T follicular helper cell (primary cell): ENCODE data around the gene IRS1.

ENCODE experiments used
- DNase-seq: peaks from one replicate; pipeline ENCODE4 v3.0.0-alpha.2; 2020; ENCODE audit warnings: low read depth

The IRS1 gene

DNA sequence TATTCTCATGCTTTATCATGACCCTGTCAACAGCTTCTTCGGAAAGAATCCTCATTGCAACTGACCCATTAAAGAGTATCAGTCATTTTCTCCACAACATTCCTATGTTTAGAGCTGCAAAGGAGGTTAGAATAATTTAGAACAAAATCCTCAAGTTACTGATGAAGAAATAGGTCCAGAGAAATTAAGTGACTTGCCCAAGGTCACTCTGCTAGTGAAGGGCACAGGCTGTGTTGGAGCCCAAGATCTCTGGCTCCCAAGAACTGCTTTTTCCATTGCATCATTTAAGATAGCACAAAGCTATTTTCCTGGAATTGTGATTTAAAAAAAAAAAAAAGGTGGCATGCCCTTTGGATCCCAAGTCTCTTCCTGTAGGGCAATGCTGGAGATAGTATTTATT, 9.6 kb downstream of the IRS1 start:
- no peak for DNase-seq

DNA sequence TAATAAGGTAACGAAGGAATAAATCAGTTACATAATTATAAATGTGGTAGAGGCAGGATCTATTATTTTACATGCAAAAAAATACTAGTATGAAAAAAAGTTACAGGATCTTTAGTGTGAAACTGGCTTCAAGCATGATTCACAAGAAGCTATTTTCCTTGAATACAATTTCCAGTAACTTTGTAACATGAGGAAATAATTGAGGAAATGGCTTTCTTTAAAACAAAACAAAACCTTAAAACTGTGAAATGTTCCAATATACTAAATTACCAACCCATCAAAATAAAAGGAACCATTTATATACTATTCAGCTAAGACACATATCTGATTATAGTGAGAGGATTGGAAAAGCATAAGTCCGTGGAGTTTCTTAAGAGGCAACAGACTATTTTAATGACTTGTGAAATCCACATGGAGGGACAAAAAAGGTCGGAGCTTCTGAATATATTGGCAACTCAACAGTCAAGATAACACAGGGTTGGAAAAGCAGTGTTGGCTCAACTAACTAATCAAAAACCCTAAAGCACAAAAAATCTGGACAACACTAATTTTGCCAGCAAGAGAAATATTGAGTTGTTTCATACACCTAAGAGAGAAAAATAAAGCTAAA, 10.6 kb downstream of the IRS1 start:
- no peak for DNase-seq

GRCh38 chr2:226788064-226788463, 11.6 kb downstream of the IRS1 start:
- no peak for DNase-seq

- DNase-seq = no peak
These were observed 15.7 kb downstream of the IRS1 start for GRCh38 chr2:226783885-226784284.

DNA sequence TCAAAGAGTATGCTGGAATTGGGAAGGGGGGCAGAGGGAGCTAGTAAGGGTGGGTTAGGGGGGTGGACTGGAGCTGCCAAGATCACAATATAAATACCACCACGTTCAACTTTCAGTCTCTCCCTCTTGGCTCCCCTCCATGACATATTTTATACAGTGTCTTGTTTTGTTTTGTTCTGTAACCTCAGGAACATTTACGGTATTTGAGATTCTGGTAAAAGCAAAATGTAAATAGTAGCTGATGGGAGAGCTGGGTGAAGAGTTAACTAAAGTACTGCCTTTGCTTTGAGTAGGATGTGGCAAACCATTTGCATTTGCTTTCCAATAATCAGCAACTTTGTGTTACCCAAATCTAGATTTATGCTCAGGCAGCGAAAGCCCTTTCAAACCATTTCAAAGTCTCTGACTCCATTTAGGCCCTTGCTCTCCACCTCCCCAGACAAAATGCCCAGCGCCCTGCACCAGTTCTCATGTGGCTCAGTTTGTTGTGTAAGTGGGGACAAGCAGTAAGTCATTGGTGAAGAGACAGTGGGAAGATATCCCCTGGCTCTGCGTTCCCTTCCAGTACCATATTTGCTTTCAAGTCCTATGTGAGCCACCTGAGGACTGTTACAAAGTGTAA, 17.4 kb downstream of the IRS1 start:
- DNase-seq = no peak

DNA sequence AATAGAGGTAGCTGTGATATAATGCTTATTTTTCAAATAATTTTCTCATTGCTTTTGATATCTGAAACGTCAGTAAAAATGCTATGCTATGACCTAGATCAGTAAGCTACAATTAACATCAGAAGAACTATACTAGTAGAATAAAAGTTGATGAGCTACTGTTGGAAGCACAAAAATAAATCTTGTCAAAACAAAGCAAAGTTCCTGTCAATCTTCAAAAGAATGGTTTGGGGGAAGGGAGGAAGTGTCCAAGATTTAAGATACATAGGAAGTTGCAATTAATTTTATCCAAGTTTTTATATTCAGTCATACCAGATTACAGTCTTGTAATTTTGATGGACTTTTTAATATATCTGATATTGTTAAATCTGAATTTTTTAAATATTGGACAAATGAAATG, 19.2 kb downstream of the IRS1 start:
- DNase-seq = no peak

DNA sequence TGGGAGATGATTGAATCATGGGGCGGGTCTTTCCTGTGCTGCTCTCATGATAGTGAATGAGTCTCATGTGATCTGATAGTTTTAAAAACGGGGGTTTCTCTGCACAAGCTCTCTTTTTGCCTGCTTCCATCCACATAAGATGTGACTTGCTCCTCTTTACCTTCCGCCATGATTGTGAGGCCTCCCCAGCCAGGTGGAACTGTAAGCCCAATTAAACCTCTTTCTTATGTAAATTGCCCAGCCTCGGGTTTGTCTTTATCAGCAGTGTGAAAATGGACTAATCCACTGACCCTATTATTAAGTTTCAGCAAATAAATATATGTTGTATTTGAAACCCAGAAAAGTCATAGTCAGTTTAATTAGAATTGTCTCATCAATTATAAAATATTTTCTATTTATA, 22.0 kb downstream of the IRS1 start:
- DNase-seq = no peak

- no peak for DNase-seq
These were observed 23.5 kb downstream of the IRS1 start for GRCh38 chr2:226776104-226776503.

DNA sequence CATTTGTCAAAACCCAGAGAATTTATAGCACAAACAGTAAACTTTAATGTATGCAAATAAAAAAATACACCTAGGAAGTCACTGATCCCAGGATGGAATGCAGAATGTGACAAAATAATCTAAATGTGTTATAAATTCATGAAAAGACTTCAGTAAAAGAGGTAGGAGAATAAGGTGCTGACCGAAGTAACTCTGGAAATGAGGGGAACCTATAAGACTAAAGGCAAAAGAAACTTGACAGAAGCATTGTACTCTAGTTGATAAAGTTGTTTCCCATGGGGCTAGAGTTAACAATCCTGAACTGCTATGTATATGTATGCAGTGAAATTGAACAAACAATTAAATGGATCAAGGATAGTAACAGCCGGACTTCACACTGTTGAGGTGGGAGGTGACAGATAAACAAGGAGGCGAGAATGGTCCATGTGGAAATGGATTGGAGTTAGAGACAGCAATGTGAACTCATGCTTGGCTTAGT, 24.5 kb downstream of the IRS1 start:
- no peak for DNase-seq

GRCh38 chr2:226773291-226773690, 26.3 kb downstream of the IRS1 start:
- no peak for DNase-seq

GRCh38 chr2:226772389-226773179, 27.0 kb downstream of the IRS1 start:
- DNase-seq = no peak

GRCh38 chr2:226771067-226771466, 28.6 kb downstream of the IRS1 start:
- DNase-seq = no peak

- DNase-seq = no peak
These were observed 32.4 kb downstream of the IRS1 start for GRCh38 chr2:226767056-226767813.

DNA sequence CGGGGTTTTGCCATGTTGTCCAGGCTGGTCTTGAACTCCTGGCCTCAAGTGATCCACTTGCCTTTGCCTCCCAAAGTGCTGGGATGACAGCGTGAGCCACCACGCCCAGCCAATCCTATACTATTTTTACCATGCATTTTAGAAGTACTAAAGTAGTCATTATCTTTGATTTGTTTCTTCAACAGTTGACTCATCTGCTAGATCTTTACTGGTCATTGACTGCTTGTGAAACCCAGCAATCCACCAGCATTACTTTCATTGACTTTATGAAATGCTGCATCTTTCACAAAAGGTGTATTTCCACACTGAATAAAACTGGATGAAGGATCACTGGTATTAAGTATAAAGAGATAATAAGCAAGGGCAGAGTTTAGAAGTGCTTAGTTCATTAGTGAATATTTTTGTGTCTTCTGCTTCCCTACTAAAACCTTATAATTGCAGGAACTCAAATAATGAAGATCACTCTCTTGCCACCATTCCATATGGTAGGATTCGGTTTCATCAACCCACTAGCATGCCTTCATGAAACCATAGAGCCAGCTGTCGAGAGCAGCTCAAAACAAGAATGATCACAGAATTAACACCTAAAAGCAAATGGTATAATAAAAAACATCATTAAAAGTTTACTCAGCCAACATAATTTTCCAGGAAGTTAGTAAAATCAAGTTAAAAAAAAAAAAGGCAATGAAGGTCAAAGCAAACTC, 33.1 kb downstream of the IRS1 start:
- DNase-seq = no peak

- DNase-seq = no peak
These were observed 36.3 kb downstream of the IRS1 start for GRCh38 chr2:226763320-226763719.

DNA sequence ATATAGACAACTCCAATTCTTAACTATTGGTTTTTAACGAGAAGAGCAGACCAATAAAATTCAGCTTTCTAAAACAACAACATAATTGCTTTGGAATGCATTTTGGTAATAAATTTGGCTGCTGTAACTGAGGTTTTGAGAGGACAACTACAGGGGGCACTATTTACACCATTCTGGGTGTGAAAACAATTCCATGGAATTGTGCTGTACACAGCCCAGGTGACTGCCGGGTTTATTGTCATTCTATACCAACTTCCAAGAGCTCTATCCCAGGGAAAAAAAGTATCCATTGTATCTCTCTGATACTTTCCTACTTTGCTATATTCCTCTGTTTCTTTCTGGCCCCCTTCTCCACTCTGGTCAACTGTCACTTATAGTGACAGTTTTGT, 38.4 kb downstream of the IRS1 start:
- DNase-seq = no peak

DNA sequence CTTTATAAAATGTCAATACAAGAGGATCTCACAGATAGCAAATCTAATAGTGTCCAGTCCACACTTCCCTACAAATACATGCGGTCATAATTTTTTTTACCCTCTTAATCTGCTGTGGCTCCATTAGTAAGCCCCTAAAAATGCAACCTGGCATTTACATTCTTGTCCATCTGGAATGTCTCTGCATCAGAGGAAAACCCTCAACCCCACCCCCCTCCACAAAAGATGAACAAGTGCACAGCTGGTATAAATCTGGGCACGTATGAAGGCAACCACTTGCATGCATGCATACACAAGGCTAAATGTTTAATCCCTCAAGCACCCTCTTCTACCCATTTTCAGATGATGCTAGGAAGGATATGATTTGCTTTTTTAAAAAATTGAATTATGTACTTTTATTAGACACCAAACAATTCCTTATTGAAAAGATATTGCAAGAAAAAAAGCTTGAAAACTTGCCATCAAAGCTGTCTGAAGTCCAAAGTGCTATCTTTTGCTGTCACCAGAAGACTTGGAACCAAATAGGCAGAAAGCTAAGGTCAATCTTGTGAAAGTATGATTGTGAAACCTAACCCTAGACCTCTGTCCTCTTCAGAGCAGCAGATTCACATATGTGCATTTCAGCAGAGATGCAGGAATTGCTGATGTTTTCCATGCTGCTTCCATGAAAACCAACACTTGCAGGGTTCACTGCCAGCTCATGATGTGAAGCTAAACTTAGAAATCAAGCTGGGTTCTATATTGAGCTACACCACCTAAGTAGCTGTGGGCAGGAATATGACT, 39.0 kb downstream of the IRS1 start:
- DNase-seq = no peak

DNA sequence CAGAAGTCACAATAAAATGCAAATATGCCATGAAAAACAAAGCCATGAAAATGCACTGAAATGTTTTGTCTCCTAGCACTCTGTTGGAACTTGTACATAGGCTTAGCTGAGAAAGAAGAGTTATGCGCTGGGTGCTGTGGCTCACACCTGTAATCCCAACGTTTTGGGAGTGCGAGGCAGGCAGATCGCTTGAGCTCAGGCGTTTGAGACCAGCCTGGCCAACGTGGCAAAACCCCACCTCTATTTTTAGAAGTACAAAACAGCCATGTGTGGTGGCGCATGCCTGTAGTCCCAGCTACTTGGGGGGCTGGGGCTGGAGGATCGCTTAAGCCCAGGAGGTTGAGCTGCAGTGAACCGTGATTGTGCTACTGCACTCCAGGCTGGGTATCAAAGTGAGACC, 39.9 kb downstream of the IRS1 start:
- DNase-seq = no peak

- no peak for DNase-seq
These were observed 40.5 kb downstream of the IRS1 start for GRCh38 chr2:226758921-226759640.

- no peak for DNase-seq
These were observed 43.5 kb downstream of the IRS1 start for GRCh38 chr2:226756131-226756530.
